ENCODE measurements around the gene RIPPLY3.

Gene RIPPLY3

GRCh38 chr21:37005548-37006485 lies 685 bp upstream of the RIPPLY3 start:
- Histone ChIP-seq H3K9ac (ENCODE audit: low read depth, low read length, poor library complexity, severe bottlenecking) (no peak overlapping the region), H4K20me1 (ENCODE audit: insufficient read depth, low read length, poor library complexity, severe bottlenecking) (no peaks in the 10 kb centered on the region), H3K4me3 (ENCODE audit: low read length, poor library complexity, severe bottlenecking) (no peak overlapping the region), H3K4me2 (ENCODE audit: low read depth, low read length, poor library complexity, severe bottlenecking) (no peak overlapping the region), H3K79me2 (ENCODE audit: insufficient read depth, low read length) (no peaks in the 10 kb centered on the region), H3K27me3 (ENCODE audit: insufficient read depth, low read length, poor library complexity, severe bottlenecking) (no peaks in the 10 kb centered on the region), H3K9me3 (ENCODE audit: insufficient read depth, low read depth, low read length) (no peaks in the 10 kb centered on the region), H3K36me3 (ENCODE audit: insufficient read depth, low read length) (no peaks in the 10 kb centered on the region), H3F3A (ENCODE audit: low read depth) (no peaks in the 10 kb centered on the region), H3K4me1 (ENCODE audit: insufficient read depth, low read length, poor library complexity, severe bottlenecking) (peaks cover 21% of the 10 kb centered on the region), H2AFZ (ENCODE audit: low read length) (no peak overlapping the region), H3K9me2 (replicated peaks; ENCODE audit: low read depth, low read length) (no peaks in the 10 kb centered on the region)
- TF ChIP-seq EZH2phosphoT487 (IDR thresholded peaks at IDR 0.05; ENCODE audit: borderline replicate concordance) (no peak), CTCF (conservative IDR thresholded peaks at IDR 0.05; ENCODE audit: low read length) (no peak)

GRCh38 chr21:37008724-37009123 lies 2.2 kb downstream of the RIPPLY3 start:
- Histone ChIP-seq H3K79me2 (ENCODE audit: insufficient read depth, low read length) (no peaks in the 10 kb centered on the region), H3K9ac (ENCODE audit: low read depth, low read length, poor library complexity, severe bottlenecking) (no peak overlapping the region), H3K9me3 (ENCODE audit: insufficient read depth, low read depth, low read length) (no peaks in the 10 kb centered on the region), H2AFZ (ENCODE audit: low read length) (no peak overlapping the region), H3K4me1 (ENCODE audit: insufficient read depth, low read length, poor library complexity, severe bottlenecking) (peaks cover 11% of the 10 kb centered on the region), H3K9me2 (replicated peaks; ENCODE audit: low read depth, low read length) (no peaks in the 10 kb centered on the region), H3K4me2 (ENCODE audit: low read depth, low read length, poor library complexity, severe bottlenecking) (no peak overlapping the region), H3K27me3 (ENCODE audit: insufficient read depth, low read length, poor library complexity, severe bottlenecking) (no peaks in the 10 kb centered on the region), H3F3A (ENCODE audit: low read depth) (no peaks in the 10 kb centered on the region), H3K36me3 (ENCODE audit: insufficient read depth, low read length) (no peaks in the 10 kb centered on the region), H4K20me1 (ENCODE audit: insufficient read depth, low read length, poor library complexity, severe bottlenecking) (no peaks in the 10 kb centered on the region), H3K4me3 (ENCODE audit: low read length, poor library complexity, severe bottlenecking) (no peak overlapping the region)
- TF ChIP-seq CTCF (conservative IDR thresholded peaks at IDR 0.05; ENCODE audit: low read length), result no peak

GRCh38 chr21:37009740-37010341 lies 3.3 kb downstream of the RIPPLY3 start:
- Histone ChIP-seq H3K4me1 (ENCODE audit: insufficient read depth, low read length, poor library complexity, severe bottlenecking) (peaks cover 11% of the 10 kb centered on the region), H3K4me2 (ENCODE audit: low read depth, low read length, poor library complexity, severe bottlenecking) (peak overlapping the region; percentile 84), H3K36me3 (ENCODE audit: insufficient read depth, low read length) (no peaks in the 10 kb centered on the region), H3K79me2 (ENCODE audit: insufficient read depth, low read length) (no peaks in the 10 kb centered on the region), H3K9me2 (replicated peaks; ENCODE audit: low read depth, low read length) (no peaks in the 10 kb centered on the region), H2AFZ (ENCODE audit: low read length) (peak overlapping the region; percentile 93), H4K20me1 (ENCODE audit: insufficient read depth, low read length, poor library complexity, severe bottlenecking) (no peaks in the 10 kb centered on the region), H3K27me3 (ENCODE audit: insufficient read depth, low read length, poor library complexity, severe bottlenecking) (no peaks in the 10 kb centered on the region), H3K9ac (ENCODE audit: low read depth, low read length, poor library complexity, severe bottlenecking) (peak overlapping the region; percentile 66), H3K9me3 (ENCODE audit: insufficient read depth, low read depth, low read length) (no peaks in the 10 kb centered on the region), H3K4me3 (ENCODE audit: low read length, poor library complexity, severe bottlenecking) (peak overlapping the region; percentile 75), H3F3A (ENCODE audit: low read depth) (no peaks in the 10 kb centered on the region)
- TF ChIP-seq CTCF (conservative IDR thresholded peaks at IDR 0.05; ENCODE audit: low read length) (peak; percentile 87), EZH2phosphoT487 (IDR thresholded peaks at IDR 0.05; ENCODE audit: borderline replicate concordance) (no peak)

All from Loucy (cell line).